D721Med (cell line): ENCODE results near the gene AKT3.
A peak's percentile ranks its signal among the peaks of the same experiment; 100 is the strongest.

Experiments
- DNase-seq: peaks from one replicate; pipeline ENCODE4 v3.0.0; 2011; ENCODE audit warnings: low spot score; ENCODE audit not compliant: insufficient read length
- FAIRE-seq: peaks from 2 replicates; lab custom pipeline; 2011; peaks lifted over from hg19 to GRCh38; lab: Jason Lieb, UNC
- CTCF ChIP-seq: IDR thresholded peaks from 2 replicates; pipeline ENCODE4 v1.5.1; 2012; ENCODE audit warnings: mild to moderate bottlenecking, control low read depth; ENCODE audit not compliant: insufficient read depth; ENCODE audit errors: missing control alignments

Gene AKT3

DNA sequence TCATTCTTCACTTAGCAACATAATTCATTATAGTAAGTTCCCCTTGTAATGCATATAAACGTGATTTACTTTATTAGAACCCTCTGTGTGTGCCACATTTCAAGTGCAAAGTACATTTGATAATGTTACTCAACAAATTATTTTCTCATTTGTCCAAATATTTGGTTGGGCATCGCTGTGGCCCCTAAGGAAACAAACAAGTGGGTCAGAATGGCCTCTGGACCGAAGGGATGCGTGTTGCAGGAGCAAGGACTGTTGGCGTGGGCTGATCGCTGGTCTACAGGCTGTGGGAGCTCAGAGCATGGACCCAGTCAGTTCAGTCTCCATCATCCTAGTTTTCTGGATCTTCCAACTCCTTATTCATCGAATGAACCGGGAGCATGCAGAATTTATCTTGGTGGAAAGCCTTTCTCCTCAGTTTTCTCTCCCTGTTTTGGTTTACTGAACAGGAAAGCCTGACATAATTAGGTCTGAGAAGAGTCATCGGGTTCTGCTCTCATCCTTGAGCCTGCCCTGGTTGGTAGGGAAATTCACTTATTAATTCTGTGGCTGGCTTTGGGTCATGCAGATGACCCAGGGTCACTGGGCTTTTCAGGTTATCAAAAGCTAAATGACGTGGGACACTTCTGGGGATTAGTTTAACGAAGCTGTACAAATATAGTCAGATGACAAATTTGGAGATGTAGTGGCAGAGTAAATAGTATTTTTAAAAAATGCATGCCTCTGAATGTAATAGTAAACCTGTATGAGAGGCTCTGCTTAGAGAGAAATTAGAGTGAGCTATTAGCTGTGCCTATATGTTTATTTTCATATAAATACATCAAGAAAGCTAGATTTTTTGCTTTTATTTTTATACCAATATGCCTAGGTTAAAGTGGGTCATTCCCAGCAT, 394.0 kb downstream of the AKT3 start:
- FAIRE-seq (no peak), DNase-seq (no peak)
- no peak for TF ChIP-seq CTCF

- DNase-seq: no peak
- TF ChIP-seq CTCF: no peak
- FAIRE-seq: no peak
Observed at GRCh38 chr1:243454328-243454997, 395.6 kb downstream of the AKT3 start.

GRCh38 chr1:243452092-243452491, 398.0 kb downstream of the AKT3 start:
- TF ChIP-seq CTCF: no peak
- FAIRE-seq (no peak), DNase-seq (no peak)

GRCh38 chr1:243449373-243449772, 400.7 kb downstream of the AKT3 start:
- FAIRE-seq (peak; percentile 61), DNase-seq (no peak)
- TF ChIP-seq CTCF: no peak

- FAIRE-seq (no peak), DNase-seq (no peak)
- TF ChIP-seq CTCF: no peak
Observed at GRCh38 chr1:243447844-243448243, 402.2 kb downstream of the AKT3 start.

DNA sequence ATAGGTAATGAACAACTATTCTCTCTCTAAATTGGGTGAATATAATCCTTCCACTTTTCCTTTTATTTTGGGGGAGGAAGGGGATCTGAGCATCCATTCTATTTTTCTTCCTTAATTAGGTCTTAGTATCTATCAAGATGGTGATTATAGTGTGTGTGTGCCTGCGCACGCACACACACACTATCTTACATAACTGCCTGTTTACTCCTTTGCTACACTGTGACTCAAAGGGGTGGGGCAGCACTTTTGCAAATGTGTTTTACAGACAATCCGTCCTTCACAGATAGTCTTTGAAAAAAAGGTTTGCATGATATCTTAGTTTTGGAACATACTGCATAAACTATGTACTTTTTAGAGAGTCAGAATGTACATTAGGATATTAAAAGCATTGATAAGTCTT, 402.7 kb downstream of the AKT3 start:
- no peak for TF ChIP-seq CTCF
- FAIRE-seq (no peak), DNase-seq (no peak)

DNA sequence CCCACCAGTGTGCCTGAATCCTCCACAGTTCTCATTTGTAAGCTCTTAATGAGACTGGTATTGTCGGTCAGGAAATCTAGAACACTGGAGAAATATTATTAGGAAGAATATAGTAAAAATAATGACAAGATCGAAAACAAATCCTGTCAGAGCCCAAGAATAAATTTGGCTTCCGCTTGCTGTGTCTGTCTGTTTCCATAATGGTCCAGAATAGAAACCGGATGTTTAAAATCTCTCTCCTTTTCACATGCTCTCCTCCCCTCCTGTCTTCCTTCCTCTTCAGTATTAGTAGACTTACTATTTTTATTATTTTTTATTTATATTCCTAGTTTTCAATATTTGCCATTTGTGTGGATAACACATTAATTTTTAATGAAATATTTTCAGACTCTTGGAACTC, 406.5 kb downstream of the AKT3 start:
- TF ChIP-seq CTCF: no peak
- no peak for FAIRE-seq
- DNase-seq: no peak
